Amygdala (tissue), 56 donors: ENCODE data around the gene ICAM2.
A peak's percentile ranks its signal among the peaks of the same experiment; 100 is the strongest.
"Not testable (repeated sequence)": the region's sequence is repeated elsewhere in the genome, so short reads cannot be mapped to it uniquely, and the experiment has no call there.

Experiments
- DNase-seq, 56 donors: peaks; one replicate each; lab custom pipeline; 2025; lab: John Stamatoyannopoulos, UW

The ICAM2 gene

GRCh38 chr17:63982641-63983040 lies 37.8 kb downstream of the ICAM2 start:
- not testable (repeated sequence) for DNase-seq

DNA sequence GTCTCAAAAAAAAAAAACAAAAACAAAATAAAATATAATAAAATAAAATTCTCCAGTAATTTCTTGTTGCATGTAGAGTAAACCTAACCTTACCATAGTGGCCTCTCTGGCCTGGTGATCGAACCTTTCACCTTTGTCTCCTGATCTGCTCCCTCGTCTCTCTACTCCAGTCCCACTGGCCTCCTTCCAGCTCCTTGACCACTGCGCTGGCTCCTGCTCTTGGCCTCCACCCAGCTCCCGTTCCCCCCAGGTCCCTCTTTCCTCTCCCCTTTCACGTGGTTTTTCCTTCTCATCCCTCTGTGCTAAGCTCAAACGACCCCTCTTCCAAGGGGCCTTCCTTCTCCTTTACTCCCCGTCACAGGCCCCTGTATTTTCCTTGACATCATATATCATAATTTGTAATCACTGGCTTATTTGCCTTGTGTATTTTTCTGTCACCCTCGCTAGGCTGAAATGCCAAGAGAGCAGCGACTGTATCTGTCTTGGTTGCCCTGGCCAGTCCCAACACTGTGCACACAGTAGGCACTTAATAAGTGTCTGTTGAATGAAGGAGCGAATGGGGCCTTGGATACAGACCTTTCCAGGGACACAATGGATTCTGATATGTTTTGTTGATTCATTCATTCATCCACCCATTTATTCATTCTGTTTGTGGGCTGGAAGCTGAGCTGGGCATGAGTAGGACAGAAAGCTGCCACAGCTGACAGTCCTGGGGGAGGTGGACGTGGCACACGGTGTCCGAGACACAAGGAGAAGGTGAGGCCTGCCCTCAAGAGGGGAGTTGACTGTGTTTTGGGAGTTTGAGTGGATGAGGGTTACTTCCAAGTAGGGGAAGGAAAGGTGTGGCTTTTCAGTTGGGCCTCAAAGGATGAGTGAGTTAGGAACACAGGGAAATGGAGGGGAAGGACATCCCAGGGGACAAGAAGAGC lies 41.9 kb downstream of the ICAM2 start:
- no peak for DNase-seq

- DNase-seq = no peak
Observed at GRCh38 chr17:63976702-63977101, 43.7 kb downstream of the ICAM2 start.

GRCh38 chr17:63975541-63976092 lies 44.8 kb downstream of the ICAM2 start:
- DNase-seq = no peak

GRCh38 chr17:63974594-63975192 lies 45.7 kb downstream of the ICAM2 start:
- no peak for DNase-seq

DNA sequence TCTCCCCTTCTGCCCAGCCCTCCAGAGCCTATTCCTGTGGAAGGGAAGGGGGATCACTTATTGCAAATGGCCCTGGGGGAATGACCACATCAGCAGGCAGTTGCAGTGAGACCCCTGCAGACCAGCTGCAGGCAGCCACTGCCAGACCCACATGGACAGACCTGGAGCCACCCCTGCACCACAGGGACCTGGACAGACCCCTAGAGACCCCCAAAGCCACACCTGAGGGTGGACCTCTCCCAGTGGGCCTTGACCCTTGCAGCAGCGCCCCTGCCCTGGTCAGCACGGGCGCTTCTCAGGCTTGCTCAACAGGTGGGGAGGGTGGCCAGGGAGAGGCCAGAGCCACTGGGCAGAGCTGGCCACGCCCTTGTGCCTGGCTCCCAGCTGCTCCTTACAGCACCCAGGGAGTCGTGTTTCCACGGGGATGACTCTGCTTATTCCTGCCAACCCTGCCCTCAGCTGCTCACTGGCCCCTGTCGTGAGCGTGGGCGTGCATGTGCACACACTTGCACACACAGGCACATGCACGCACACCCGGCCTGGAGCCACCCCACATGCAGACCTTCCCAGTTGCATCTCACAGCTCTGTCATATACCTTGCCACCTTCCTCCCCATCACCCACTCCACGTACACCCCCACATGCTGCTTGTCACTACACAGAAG lies 46.4 kb downstream of the ICAM2 start:
- DNase-seq = peak in 1 of 56 donors; percentile 40

DNA sequence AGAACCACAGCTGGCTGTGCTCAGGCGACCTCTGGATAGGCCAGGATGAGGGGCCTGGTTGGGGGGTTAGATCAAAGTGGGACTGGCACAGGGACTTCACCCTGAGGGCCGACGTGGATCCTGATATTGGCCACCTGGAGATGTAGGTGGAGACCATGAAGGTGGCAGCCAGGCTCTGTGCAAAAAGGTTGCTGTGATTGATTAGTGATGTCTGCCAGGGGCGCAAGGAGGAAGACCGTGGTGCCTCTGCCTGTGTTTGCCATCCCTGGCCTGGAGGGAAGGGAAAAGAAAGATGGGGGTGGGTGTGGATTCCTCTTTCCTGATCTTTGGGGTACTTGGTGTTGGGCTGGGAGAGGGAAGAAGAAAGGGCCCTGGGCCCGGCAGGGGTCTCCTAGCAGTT lies 47.2 kb downstream of the ICAM2 start:
- DNase-seq = no peak

GRCh38 chr17:63972796-63973195 lies 47.6 kb downstream of the ICAM2 start, which contains the start of gene SCN4A:
Gene SCN4A (minus strand): TSS chr17:63972918. CDS start chr17:63972841, 77 bp downstream.
- no peak for DNase-seq

DNA sequence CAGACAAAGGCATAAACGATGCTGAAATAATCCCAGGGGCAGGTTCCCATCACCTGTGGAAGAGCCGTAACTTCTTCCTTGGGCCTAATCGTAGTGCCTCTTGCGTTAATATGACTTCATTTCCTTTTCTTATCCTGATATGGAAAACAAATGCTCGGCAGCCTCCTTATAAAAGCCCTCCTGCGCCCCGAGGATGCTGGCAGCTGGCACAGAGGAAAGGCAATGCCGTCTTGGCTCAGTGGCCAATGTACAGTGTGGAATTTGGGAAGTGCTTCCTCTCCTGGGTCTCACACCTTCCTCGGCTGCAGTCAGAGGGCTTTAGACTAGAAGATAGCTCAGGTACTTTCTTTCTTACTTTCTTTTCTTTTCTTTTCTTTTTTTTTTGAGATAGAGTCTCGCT lies 51.2 kb downstream of the ICAM2 start:
- DNase-seq = no peak

GRCh38 chr17:63967953-63968352 lies 52.5 kb downstream of the ICAM2 start:
- DNase-seq = no peak

- DNase-seq = no peak
Observed at GRCh38 chr17:63966646-63967264, 53.7 kb downstream of the ICAM2 start.

GRCh38 chr17:63963123-63963522 lies 57.3 kb downstream of the ICAM2 start:
- DNase-seq = no peak

- DNase-seq = no peak
Observed at GRCh38 chr17:63962298-63962744, 58.1 kb downstream of the ICAM2 start.

DNA sequence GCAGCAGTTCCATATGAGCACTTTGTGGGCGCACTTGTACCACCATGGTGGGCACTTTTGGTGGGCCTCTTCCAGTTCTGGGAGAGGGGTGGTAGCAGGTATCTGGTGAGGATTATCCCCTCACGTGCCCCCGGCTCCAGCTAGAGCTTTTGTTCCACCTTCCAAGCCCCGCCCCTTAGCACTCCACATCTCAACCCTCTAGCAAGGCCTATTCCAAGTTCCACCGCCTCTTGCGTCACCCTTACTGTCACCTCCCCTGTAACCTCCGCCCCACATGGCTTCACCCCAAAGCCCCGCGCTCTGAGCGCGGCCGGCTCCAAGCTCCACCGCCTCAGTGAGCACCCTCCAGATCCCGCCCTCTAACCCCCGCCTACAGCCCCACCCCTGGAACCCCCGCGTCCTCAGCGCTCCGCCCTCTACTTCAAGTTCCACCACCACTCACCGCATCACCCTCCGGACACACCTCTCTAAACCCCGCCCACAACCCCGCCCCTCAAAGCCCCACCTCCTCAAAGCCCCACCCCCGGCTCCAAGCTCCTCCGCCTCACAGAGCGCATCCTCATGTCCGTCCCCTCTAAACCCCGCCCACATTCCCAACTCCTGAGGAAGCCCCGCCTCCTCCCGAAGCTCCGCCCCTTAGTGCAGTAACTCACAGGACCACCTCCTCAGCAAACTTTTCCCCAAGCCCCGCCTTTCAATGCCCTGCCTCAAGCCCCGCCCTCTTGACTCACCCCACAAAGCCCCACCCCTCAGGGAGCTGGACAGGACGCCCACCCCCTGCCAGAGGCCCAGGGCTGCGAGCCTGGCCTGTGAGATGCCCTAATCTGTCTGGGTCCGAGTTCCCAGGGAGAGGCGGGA lies 58.8 kb downstream of the ICAM2 start:
- peak in 2 of 56 donors; percentile 73 to 82 for DNase-seq

DNA sequence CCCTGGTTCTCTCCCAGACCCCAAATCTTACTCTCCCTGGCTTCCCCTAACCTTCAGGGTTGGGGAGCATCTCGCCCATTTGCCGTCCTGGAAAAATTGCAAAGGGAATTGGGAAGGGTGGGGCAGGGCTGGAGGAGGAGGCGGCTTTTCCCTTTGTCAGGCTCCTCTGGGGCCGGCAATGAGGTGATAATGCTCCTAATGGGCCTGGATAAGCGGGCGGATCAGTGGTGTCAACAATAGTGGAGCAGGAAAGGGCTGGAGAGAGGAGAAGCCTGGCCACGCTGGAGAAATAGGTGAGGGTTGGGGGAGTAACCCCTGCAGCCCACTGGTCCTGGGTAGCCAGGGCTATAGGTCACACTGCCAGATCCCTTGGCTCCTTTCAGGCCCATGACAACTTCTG lies 60.0 kb downstream of the ICAM2 start:
- DNase-seq = no peak

- no peak for DNase-seq
Observed at GRCh38 chr17:63960006-63960405, 60.4 kb downstream of the ICAM2 start.

GRCh38 chr17:63956296-63956920 lies 64.0 kb downstream of the ICAM2 start:
- no peak for DNase-seq

DNA sequence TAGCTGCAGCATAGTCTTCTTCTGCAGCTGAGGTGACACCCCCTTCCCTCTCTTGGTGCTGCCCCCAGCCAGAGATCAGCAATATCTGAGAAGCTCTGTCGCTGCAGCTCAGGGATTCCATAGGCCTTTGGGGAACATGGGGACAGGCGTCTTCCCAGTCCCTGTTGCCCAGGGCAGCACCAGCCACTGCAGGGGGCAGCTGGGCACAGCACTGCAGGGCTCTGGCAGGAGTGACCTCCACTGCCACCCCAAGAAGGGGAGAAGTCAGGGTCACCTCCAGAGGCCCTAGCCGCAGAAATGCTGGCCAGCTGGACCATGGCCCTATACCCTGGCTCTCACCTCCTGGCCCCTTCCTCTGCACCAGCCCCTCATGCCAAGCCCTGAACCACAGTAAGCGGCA lies 64.6 kb downstream of the ICAM2 start:
- no peak for DNase-seq

DNA sequence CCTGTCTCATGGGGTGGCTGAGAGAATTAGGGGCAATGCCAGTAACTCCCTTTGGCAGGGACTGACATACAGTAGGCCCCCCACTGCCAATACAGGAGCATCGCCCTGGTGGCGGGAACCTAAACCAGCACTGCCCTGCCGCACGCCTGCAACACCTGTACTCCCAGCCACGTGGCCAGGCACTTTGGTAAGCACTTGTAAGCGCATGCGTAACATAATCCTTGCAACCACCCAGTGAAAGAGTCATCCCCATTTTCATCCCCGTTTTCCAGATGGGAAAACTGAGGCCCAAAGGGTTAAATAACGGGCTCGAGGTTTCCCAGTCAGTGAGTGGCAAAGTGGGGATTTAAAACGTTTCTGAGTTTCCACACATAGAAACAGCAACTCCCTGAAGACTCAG lies 65.2 kb downstream of the ICAM2 start:
- no peak for DNase-seq
